GM10847 (cell line): ENCODE data around the gene GTPBP6.

Experiments
- POLR2A ChIP-seq: IDR thresholded peaks from 2 replicates; pipeline ENCODE4 v1.6.1; 2011; ENCODE audit not compliant: insufficient read length; ENCODE audit errors: extremely low read depth

Gene GTPBP6

DNA sequence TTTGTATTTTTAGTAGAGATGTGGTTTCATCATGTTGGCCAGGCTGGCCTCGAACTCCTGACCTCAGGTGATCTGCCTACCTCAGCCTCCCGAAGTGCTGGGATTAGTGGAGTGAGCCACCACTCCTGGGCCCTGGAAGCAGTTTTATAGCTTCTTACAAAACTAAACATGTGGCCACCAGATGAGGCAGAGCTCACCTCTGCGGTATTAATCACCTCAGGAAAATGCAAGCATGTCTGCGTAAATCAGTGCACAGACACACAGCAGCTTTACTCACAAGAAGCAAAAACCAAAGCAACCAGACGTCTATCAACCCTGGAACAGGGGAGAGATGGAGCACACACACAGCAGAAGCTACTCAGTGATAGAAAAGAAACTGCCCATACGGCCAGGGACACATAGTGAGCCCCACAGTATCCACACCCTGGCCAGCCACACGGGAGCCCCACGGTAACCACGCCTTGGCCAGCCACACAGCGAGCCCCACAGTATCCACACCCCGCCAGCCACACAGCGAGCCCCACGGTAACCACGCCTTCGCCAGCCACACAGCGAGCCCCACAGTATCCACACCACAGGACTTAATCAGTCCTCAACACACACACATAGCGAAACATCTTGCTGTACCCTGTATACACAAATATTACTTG lies 37.9 kb upstream of the GTPBP6 start:
- no peak for TF ChIP-seq POLR2A

DNA sequence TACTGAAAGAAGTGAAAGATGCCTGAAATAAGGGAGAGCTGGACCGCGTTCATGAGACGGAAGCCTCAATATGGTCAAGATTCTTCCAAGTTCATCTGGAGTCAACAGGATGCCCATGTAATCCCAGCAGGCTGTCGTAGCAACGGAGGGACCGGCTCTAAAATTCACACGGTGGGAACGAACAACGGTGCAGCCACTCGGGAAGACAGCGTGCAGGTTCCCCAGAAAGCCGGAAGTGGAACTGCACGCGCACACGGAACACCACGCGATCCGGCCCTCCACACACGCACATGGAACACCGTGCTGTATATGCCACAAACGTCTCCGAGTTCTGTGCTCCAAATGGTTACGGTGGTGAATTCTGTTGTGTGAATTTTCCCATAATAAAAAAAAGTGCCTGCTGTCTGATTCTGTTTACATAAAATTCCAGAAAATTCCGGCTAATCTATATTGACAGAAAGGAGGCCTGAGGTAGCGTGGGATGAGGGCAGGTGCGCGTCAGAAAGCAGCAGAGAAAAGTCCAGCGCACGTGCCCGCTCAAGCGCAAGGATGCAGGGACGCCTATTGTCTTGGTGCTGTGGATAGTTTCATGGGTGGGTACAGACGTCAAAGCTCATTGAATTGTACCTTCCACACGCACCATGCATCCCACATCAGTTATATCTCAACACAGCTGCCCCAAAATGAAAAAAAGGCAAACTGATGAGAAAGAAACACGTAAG lies 36.9 kb upstream of the GTPBP6 start:
- no peak for TF ChIP-seq POLR2A

DNA sequence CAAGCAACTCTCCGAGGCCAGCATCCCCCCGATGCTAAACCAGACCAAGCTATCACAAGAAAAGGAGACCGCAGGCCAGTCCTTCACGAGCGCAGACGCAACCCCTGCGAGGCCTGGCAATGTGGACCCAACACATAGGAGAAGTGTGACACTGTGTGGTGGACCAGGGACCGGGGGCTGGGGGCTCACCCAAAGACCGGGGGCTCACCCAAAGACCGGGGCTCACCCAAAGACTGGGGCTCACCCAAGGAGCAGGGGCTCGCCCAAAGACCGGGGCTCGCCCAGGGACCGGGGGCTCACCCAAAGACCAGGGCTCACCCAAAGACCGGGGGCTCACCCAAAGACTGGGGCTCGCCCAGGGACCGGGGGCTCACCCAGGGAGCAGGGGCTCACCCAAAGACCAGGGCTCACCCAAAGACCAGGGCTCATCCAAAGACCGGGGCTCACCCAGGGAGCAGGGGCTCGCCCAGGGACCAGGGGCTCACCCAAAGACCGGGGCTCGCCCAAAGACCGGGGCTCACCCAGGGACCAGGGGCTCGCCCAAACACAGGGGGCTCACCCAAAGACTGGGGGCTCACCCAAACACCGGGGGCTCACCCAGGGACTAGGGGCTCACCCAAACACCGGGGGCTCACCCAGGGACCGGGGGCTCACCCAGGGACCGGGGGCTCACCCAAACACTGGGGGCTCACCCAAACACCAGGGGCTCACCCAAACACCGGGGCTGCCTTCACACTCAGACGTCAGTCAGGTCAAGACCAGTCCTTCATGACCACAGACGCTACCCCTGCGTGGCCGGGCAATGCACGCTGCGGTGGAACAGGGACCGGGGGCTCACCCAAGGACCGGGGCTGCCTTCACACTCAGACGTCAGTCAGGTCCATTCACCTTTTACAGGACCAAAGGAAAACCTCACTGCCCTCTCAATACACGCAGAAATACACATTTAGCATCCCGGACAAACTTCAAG lies 35.3 kb upstream of the GTPBP6 start:
- TF ChIP-seq POLR2A: no peak

DNA sequence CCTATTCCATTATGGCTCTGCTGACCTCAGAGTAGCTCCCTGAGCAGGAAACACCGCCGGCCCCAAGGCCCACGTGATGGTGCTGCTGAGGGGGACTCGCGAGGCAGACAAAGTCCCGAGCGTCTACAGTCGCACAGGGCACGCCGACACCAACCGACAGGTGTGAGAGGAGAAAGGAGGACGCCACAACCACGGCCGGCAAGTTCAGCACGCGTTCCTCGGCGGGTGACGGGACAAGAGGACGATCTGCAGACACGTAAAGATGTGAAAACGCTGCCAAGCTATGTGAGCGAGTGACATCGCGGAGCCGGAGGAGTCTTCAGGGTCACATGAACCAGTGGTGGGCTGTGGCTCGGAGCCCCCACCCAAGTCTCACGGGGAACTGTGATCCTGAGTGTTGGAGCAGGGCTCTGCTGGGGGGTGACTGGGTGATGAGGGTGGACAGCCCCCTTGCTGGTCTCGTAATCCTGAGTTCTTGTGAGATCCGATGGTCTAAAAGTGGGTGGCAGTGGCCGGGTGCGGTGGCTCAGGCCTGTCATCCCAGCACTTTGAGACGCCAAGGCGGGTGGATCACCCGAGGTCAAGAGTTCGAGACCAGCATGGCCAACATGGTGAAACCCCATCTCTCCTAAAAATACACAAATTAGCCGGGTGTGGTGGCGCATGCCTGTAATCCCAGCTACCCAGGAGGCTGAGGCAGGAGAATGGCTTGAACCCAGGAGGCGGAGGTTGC lies 34.2 kb upstream of the GTPBP6 start:
- TF ChIP-seq POLR2A: no peak

DNA sequence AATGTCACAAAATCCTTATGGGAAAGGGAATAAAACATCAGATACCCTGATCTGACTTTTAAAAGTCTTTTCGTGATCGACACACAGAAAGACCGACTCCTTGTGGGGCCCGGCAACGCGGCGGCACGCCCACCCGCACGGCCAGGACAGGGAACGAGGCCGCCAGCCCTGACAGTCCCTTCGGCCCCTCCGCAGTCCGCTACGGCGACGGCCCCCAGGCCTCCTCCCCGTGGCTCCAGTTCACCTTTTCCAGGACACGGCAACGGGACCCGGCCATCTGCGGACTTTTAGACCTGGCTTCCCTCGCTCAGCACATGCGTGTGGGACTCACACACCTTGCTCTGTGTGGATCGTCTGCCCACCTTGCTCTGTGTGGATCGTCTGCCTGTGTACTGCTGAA lies 33.6 kb upstream of the GTPBP6 start:
- no peak for TF ChIP-seq POLR2A

DNA sequence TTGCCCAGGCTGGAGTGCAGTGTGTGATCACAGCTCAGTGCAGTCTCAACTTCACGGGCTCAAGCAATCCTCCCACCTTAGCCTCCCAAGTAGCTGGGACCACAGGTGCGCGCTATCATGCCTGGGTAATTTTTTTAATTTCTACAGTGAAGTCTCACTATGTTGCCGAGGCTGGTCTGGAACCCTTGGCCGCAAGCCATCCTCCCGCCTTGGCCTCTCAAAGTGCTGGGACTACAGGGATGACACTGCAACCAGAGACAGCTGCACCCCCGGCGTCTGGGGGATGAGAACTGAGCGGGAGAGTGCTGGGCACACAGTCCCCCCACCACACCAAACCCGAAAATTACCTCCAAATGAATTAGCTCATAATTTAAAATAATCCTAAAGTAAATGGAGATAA lies 33.1 kb upstream of the GTPBP6 start:
- TF ChIP-seq POLR2A: no peak

DNA sequence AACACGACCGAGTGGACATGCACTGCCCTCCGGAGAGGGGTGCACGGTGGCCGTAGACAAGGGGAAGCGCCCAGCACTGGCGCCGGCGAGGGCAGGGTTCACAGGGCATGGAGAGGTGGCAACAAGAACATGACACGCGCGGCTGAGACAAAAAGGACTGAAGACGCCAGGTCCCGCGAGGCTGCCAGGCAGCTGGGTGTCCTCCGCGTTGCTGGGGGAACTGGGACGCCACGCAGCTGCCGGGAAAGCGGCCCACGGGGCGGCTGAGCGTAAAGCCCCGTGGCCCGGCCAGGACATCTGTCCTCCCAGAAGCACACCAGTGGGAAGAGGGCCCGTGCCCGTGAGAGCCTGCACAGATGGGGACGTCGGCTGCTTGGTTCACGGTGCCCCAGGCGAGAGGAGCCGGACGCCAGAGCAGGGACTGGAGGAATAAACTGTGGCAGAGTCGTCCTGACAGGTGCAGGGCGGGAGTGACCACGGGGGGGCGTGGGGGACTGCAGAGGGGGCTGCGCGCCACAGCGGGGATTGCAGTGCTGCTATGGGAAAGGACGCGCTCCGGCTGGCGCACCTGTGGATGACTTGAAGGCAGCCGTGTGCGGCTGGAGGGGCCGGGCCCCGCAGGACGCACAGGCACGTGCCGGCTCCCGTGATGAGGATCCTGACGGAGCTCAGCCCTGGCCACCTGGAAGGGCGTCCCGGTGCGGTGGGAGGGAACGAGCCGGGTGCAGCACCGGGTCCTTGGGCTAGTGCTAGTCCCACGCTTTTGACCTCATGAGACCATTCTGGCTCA lies 32.1 kb upstream of the GTPBP6 start:
- TF ChIP-seq POLR2A: no peak

DNA sequence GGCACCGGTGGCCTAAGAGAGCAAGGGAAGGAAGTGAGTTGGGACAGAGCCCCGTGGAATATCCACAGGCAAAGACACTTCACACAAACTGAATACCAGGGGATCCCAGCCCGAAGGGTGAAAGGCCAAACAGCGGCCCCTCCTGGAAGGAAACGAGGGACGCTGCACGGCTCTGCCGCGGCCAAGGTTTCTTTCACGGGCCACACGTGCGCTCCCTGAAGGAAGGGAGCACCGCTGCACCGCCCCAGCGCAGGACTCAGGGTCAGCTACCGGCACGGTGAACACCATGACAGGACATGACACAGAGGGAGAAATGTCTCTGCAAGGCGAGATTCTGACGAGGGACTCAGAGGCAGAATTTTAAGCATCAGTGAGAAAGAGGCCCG lies 31.5 kb upstream of the GTPBP6 start:
- no peak for TF ChIP-seq POLR2A

DNA sequence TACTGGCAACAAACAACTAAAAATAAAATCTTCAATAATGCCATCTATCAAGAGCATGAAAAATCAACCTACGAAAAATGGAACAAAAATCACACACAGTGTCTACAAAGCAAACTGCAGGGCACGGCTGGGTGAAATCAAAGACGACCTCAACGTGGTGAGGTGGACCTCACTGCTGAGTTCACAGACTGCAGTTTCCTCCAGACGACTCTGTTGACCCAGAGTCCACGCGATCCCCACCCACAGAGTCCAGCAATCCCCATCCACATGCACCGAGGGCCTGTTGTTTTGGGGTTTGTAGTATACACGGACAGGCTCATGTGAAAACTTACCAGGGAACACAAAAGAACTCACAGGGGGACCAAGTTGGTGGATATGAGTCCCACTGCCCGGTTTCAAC lies 31.1 kb upstream of the GTPBP6 start:
- TF ChIP-seq POLR2A: no peak

DNA sequence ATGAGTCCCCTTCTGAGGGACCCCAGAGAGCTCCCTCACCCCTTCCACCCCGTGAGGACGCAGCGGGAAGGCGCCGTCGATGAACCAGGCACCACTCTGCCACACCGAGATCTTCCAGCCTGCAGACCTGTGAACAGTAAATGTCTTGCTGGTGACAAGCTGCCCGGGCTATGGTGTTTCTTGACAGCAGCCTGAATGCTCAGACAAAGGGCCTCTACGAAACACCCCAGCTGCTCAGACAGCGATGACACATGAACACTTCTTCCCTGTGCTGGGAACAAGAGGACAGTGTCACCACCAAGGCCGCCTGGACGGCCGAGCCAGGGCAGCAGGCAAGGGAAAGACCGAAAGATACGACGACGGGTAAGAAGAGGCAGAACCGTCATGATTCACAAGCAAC lies 30.6 kb upstream of the GTPBP6 start:
- no peak for TF ChIP-seq POLR2A

DNA sequence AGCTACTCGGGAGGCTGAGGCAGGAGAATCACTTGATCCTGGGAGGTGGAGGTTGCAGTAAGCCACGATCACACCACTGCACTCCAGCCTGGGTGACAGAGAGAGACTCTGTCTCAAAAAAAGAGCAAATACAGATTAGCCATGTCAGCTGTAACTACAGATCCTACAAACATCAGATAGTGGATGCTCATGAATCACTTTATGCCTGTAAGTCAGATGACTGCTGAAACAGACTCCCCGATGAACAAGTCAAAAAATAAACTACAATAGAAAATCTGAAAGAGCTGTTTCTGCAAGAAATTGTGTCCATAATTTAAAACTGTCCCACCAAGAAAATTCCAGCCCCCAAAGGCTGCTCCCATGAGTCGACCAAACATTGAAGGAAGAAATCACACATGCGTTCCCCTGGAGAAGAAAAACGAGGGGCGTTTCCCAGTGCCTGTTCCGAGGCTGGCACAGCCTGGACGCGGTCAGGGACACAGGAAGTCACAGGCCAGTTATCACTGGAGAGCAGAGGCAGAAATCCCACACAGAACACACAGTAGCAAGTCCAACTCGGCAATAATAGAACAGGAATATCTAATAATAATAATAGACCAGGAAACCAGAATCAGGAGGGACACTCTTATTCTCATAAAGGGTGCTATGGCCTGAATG lies 30.0 kb upstream of the GTPBP6 start:
- no peak for TF ChIP-seq POLR2A

DNA sequence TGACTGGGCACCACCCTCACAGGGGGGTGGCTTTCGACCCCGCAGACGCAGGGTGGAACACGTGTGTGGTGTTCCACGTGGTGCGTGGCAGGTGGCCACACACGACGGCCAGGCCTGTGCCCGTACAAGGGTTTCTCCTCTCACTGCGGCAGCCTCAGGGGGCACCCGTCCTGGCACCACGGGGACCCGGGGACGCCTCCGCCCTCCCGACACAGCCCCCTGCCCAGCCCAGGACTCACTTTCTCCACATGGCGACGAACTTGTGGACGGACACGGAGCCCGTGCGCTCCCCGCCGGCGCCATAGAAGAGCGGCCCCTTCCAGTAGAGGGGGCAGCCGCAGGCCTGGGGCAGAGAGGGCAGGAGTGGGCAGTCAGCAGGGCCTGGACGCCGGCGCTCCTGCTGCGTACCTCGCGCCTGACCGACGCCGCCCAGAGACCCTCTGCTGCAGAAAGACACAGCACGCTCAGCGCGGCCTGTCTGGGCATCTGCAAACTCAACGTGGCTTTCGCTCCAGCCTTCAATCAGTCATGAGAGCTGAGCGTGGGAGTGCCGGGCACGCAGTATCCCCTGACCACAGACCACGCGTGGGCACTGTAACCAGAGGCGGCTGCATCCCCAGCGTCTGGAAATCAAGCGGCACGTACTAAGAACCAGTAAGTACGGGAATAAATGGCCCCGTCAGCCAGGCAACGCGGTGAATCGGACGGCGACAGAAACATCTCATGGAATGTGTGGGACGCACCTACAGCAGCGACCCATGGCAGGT lies 28.9 kb upstream of the GTPBP6 start:
- no peak for TF ChIP-seq POLR2A
